SU-DHL-6 (cell line): ENCODE measurements around the gene HOXB7.

Experiments used
- H2AFZ ChIP-seq: fragments of 200-600 bp; sonication (generic); 2 replicates; pipeline ENCODE4 v1.6.1; 2014; ENCODE audit warnings: low read depth, mild to moderate bottlenecking, moderate library complexity, mixed read lengths, antibody characterized with exemption, low read length; ENCODE audit not compliant: severe bottlenecking
- H3F3A ChIP-seq: fragments of 200-600 bp; shearing (Covaris generic); 2 replicates; pipeline ENCODE4 v1.6.0; 2016; ENCODE audit warnings: antibody characterized with exemption, mild to moderate bottlenecking; ENCODE audit not compliant: insufficient read depth
- H3K27ac ChIP-seq: fragments of 200-600 bp; sonication (generic); 2 replicates; pipeline ENCODE4 v1.5.1; 2016; ENCODE audit warnings: low read depth, mild to moderate bottlenecking, low read length, moderate library complexity, mixed read lengths
- H3K27me3 ChIP-seq: fragments of 200-600 bp; sonication (generic), shearing (Covaris generic); 2 replicates; pipeline ENCODE4 v1.6.0; 2014; ENCODE audit warnings: mild to moderate bottlenecking, low read length
- H3K36me3 ChIP-seq: fragments of 200-600 bp; sonication (generic); 2 replicates; pipeline ENCODE4 v1.6.1; 2014; ENCODE audit warnings: mild to moderate bottlenecking, low read length, mixed read lengths
- H3K4me2 ChIP-seq: fragments of 300-600, 200-600 bp; shearing (Covaris generic), sonication (generic); 2 replicates; pipeline ENCODE4 v1.6.0; 2014; ENCODE audit warnings: low read length, low read depth, mild to moderate bottlenecking; ENCODE audit not compliant: poor library complexity, severe bottlenecking
- H3K4me3 ChIP-seq: fragments of 200-600 bp; sonication (generic); 2 replicates; pipeline ENCODE4 v1.5.1; 2014; ENCODE audit warnings: antibody characterized with exemption, low read length, mild to moderate bottlenecking, mixed read lengths; ENCODE audit not compliant: insufficient read depth, poor library complexity, severe bottlenecking
- H3K79me2 ChIP-seq: fragments of 200-600 bp; sonication (generic); 2 replicates; pipeline ENCODE4 v1.6.1; 2014; ENCODE audit warnings: mild to moderate bottlenecking, low read length, moderate library complexity; ENCODE audit not compliant: insufficient read depth
- H3K9ac ChIP-seq: fragments of 200-600 bp; sonication (generic); 2 replicates; pipeline ENCODE4 v1.7.0; 2014; ENCODE audit warnings: mild to moderate bottlenecking, low read length
- H3K9me2 ChIP-seq: fragments of 200-600 bp; sonication (generic); replicated peaks from 2 replicates; pipeline ENCODE4 v1.6.1; 2014; ENCODE audit warnings: low read length; ENCODE audit not compliant: insufficient read depth
- H3K9me3 ChIP-seq: fragments of 200-600 bp; sonication (generic); 2 replicates; pipeline ENCODE4 v1.6.1; 2014; ENCODE audit warnings: low read length, mixed read lengths; ENCODE audit not compliant: insufficient read depth
- H4K20me1 ChIP-seq: fragments of 200-600 bp; sonication (generic); 2 replicates; pipeline ENCODE4 v1.6.1; 2014; ENCODE audit warnings: low read depth, mild to moderate bottlenecking, antibody characterized with exemption, low read length, moderate library complexity, mixed read lengths
- EZH2phosphoT487 ChIP-seq: fragments of 200-600 bp; sonication (generic), shearing (Covaris generic); conservative IDR thresholded peaks from 2 replicates; pipeline ENCODE4 v1.6.1; 2018; ENCODE audit warnings: mild to moderate bottlenecking, antibody characterized with exemption, low read length, moderate library complexity, mixed read lengths
- TF ChIP-seq, protein P1 (sequence below): fragments of 200-600 bp; sonication (generic); IDR thresholded peaks from one replicate; pipeline ENCODE4 v1.5.1; 2017; ENCODE audit warnings: antibody characterized with exemption, mild to moderate bottlenecking, low read length, moderate library complexity; ENCODE audit not compliant: insufficient read depth, poor library complexity, severe bottlenecking

Gene HOXB7

DNA sequence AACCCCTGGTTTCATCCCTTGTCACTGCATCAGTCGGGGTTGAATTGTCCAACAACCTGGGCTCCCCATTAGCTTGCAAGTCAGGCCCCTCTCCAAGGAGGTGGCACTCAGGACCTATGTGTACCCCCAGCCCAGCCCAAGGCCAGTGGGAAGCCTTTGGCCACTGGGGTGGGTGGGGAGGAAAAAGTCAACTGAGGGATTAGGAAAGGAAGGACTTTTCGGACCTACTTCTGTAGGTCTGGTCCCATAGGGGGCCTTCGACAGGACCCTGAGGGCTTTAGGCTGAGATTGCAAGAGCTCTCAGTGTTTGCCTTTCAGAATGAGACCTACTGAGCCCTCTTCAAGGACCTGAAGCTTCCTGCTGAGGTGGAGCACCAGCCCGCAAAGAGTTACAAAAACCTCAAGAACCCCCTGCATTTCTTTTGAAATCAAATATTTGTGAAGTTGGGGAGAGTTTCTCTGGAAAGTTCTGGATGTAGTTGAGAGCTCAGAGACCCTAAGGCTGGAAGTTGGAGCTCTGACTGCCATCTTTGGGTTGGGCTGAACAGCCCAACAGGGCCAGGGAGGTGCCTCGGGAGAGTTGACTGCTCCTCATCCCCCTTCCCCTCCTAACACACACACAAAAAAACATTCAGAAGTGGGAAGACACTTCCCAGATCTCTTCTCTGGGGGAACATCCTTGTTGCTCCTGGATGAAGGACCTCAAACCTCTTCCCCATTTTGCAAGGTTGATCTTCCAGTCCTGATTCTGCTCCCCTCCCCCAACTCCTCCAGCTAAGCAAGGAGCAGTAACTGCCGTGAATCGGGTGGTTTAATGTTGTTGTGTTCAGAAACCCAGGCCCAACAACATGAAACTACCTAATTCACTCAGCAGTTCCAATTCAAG lies 21.1 kb upstream of the HOXB7 start:
- H3F3A ChIP-seq, result no peaks in the 10 kb centered on the region
- H3K27me3 ChIP-seq, result no peaks in the 10 kb centered on the region
- no peaks in the 10 kb centered on the region for H3K36me3 ChIP-seq
- no peak overlapping the region for H3K9ac ChIP-seq
- H4K20me1 ChIP-seq, result no peaks in the 10 kb centered on the region
- H3K9me2 ChIP-seq, result no peaks in the 10 kb centered on the region
- H2AFZ ChIP-seq, result no peak overlapping the region
- no peaks in the 10 kb centered on the region for H3K9me3 ChIP-seq
- no peak overlapping the region for H3K27ac ChIP-seq
- no peaks in the 10 kb centered on the region for H3K79me2 ChIP-seq
- no peak overlapping the region for H3K4me2 ChIP-seq
- H3K4me3 ChIP-seq, result no peak overlapping the region
- TF ChIP-seq, protein P1, sequence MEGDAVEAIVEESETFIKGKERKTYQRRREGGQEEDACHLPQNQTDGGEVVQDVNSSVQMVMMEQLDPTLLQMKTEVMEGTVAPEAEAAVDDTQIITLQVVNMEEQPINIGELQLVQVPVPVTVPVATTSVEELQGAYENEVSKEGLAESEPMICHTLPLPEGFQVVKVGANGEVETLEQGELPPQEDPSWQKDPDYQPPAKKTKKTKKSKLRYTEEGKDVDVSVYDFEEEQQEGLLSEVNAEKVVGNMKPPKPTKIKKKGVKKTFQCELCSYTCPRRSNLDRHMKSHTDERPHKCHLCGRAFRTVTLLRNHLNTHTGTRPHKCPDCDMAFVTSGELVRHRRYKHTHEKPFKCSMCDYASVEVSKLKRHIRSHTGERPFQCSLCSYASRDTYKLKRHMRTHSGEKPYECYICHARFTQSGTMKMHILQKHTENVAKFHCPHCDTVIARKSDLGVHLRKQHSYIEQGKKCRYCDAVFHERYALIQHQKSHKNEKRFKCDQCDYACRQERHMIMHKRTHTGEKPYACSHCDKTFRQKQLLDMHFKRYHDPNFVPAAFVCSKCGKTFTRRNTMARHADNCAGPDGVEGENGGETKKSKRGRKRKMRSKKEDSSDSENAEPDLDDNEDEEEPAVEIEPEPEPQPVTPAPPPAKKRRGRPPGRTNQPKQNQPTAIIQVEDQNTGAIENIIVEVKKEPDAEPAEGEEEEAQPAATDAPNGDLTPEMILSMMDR, result no peak
- no peak for TF ChIP-seq EZH2phosphoT487

DNA sequence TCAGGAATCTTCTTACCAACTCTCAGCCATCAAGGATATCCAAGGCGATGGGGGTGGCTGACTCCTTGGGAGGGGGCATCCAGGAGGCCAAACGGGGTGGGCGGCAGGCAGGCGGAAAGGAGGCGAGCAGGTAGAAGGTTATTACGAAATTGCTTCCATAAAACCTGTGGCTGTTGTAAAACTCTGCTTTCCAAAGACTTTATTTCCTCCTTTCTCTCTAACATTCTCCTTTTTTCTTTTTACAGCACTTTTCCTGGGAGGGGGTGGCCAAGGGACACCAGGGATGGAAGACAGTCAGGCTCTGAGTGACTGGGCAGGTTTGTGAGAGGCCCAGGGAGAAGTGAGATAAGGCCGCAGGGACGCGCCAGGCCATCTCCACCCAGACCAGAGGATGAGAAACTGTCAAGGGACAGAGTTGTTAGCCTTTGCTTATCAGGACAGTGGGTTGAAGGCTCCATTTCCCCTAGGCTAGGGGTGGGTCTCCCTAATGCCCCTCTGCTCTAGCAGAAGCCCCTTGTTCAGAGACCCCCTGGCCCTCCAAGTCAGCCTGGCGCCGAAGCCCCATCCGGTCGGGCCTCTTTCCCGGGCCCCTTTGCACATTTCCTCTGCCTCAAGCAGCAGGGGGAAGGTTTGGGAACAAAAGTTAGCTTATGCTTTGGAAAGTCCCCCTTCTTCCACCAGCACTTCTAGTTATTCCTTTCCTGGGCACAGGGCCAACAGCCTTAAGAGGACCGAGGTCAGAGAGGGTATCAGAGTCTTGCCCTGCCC lies 20.3 kb upstream of the HOXB7 start:
- no peaks in the 10 kb centered on the region for H3K27me3 ChIP-seq
- no peaks in the 10 kb centered on the region for H3K79me2 ChIP-seq
- H3K4me3 ChIP-seq, result no peak overlapping the region
- no peak overlapping the region for H3K9ac ChIP-seq
- H3K9me2 ChIP-seq, result no peaks in the 10 kb centered on the region
- no peaks in the 10 kb centered on the region for H3K9me3 ChIP-seq
- H2AFZ ChIP-seq, result no peak overlapping the region
- H3K27ac ChIP-seq, result no peak overlapping the region
- H3K36me3 ChIP-seq, result no peaks in the 10 kb centered on the region
- TF ChIP-seq, protein P1, result no peak
- TF ChIP-seq EZH2phosphoT487, result no peak
- H4K20me1 ChIP-seq, result no peaks in the 10 kb centered on the region
- no peak overlapping the region for H3K4me2 ChIP-seq
- H3F3A ChIP-seq, result no peaks in the 10 kb centered on the region

DNA sequence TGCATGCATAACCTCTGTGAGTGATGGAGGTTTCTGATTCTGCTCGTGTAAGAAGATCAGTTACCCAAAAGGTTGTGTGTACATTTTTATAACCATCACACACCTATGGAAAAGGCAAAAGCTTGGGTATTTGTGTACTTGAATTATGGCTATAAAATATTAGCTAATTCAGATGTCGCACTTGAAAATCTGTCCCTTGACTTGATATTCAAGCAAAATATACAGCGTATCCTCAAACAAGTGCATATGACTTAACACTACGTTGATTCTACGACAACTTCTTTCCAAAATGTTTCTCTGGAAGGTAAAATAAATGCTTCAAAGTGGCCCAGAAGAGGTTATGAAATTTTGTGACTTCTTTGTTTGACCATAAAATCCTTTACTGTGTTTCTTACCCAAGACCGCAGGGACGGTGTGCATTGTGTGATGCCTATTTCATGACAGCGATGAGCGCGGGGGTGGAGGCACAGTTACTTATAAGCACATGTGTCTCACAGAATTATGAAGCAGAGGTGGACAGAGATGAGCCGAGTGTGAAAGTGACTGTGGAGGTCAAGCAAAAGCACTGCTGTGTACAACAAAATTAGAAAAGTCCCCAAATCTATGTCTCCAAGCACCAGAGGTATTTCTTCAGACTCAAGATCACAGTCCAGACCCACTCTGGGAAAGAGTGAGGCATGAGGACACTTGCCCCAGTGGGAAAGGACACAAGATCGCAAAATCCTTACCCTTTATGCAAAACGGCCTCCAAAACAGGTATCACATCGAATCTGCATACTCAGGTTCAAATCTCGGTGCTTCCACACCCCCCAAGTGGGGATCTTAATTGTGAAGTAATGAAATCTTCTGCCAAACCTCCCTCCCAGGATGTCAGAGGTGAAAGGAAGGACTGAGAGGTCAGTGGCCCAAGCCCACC lies 19.4 kb upstream of the HOXB7 start:
- Histone ChIP-seq H3K36me3 (no peaks in the 10 kb centered on the region), H3K79me2 (no peaks in the 10 kb centered on the region), H4K20me1 (no peaks in the 10 kb centered on the region), H3K27me3 (no peaks in the 10 kb centered on the region), H3K9me3 (no peaks in the 10 kb centered on the region), H3F3A (no peaks in the 10 kb centered on the region), H2AFZ (no peak overlapping the region), H3K4me3 (no peak overlapping the region), H3K9me2 (no peaks in the 10 kb centered on the region), H3K27ac (no peak overlapping the region), H3K9ac (no peak overlapping the region), H3K4me2 (no peak overlapping the region)
- TF ChIP-seq, protein P1, result no peak
- no peak for TF ChIP-seq EZH2phosphoT487
